Measurements from ENCODE around the gene ASXL1. TPM values are rescaled to one million over a fixed set of nuclear protein-coding genes. Genes with fewer than 3 reads are reported as not detected.

ASXL1 gene
- total and polyA plus RNA-seq, 10 of the 15 experiments (the other 5 are each of a cell fraction or from before 2014, with no cell fraction given): 11.0 to 87.6 (median 56.8) TPM

DNA sequence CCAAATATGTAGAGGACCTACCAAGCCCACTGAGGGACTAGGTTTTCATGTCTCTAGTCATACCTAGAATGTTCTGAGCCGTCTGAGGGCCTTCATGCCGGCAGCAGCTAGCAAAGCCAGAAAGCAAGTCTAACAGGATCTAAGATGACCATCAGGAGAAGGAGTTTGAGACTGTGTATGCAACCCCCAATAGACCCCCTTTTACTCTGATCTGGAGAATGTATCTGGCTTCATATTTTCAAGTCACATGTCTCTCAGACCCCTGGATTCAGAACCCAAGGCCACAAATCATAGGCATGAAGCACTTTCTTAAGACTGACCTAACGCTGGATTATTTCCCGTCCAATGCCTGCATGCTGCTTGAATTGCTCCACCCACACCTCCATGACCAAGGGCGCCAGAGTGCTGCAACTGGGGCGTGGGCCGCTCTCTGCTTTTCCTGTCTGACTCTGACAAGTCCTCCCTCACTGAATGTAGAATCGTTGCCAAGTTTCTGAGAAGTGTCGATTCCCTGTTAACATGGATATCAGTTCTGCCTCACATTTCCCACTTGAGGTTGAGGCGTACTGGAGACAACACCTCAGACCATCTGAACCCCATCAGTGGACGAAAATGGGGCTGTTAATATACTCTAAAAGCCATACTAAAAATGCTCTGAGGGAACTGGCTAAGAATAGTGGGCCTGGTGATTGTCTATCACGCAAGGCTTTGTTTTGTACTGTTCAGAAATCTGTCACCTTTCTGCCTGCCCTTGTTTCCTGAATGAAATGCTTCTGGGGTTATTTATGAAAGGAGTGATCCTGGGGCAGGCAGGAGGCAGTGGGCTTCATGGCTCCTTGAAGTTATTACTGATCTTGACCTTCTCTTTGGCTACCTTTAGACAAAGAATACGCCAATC, 23.9 kb upstream of the ASXL1 start (continued):
- TF ChIP-seq NFIC (IDR thresholded peaks at IDR 0.05; ENCODE audit: low read depth, low read length): 0 out of 2 replicates have a peak, but pooled peaks have one; percentile 52
- no peak for TF ChIP-seq WRNIP1 (IDR thresholded peaks at IDR 0.05; ENCODE audit: borderline replicate concordance, low read depth, low read length)
- no peak for TF ChIP-seq TCF7 (IDR thresholded peaks at IDR 0.05; ENCODE audit: borderline replicate concordance)
- 0 out of 2 replicates have a peak, but pooled peaks have one; percentile 47 for TF ChIP-seq MEF2A (IDR thresholded peaks at IDR 0.05; ENCODE audit: insufficient read depth, low read depth, low read length)
- TF ChIP-seq MTA3 (IDR thresholded peaks at IDR 0.05; ENCODE audit: borderline replicate concordance, low read length): 0 out of 2 replicates have a peak, but pooled peaks have one; percentile 33
- TF ChIP-seq EED (IDR thresholded peaks at IDR 0.05; ENCODE audit: low read depth): 0 out of 2 replicates have a peak, but pooled peaks have one; percentile 55
- TF ChIP-seq ESRRA (IDR thresholded peaks at IDR 0.05; ENCODE audit: low read length): no peak
- TF ChIP-seq TAF1 (IDR thresholded peaks at IDR 0.05; ENCODE audit: borderline replicate concordance, low read depth, low read length): no peak
- TF ChIP-seq YBX1 (IDR thresholded peaks at IDR 0.05): no peak
- no peak for TF ChIP-seq SMC3 (IDR thresholded peaks at IDR 0.05; ENCODE audit: borderline replicate concordance, low read length)
- TF ChIP-seq POLR2A (IDR thresholded peaks at IDR 0.05; ENCODE audit: low read depth, low read length): peak; percentile 47
- TF ChIP-seq CEBPB (IDR thresholded peaks at IDR 0.05; ENCODE audit: borderline replicate concordance in 1 of 2, low read depth in 2 of 2, low read length in 2 of 2): no peak
- 0 out of 2 replicates have a peak, but pooled peaks have one; percentile 23 for TF ChIP-seq HDAC2 (IDR thresholded peaks at IDR 0.05)
- peak; percentile 60; the same call in 1 of the 2 replicates for TF ChIP-seq CBFB (IDR thresholded peaks at IDR 0.05; ENCODE audit: low read depth)
- no peak for TF ChIP-seq ATF7 (IDR thresholded peaks at IDR 0.05; ENCODE audit: low read depth)
- TF ChIP-seq RFX5 (IDR thresholded peaks at IDR 0.05; ENCODE audit: low read depth, low read length): no peak
- TF ChIP-seq POLR2AphosphoS2 (IDR thresholded peaks at IDR 0.05; ENCODE audit: low read depth, low read length): no peak
- TF ChIP-seq BMI1 (IDR thresholded peaks at IDR 0.05; ENCODE audit: borderline replicate concordance): no peak
- TF ChIP-seq FOS (IDR thresholded peaks at IDR 0.05; ENCODE audit: borderline replicate concordance, extremely low read depth, insufficient read length): no peak
